Measurements from ENCODE around the gene AKR7A2.

DNA sequence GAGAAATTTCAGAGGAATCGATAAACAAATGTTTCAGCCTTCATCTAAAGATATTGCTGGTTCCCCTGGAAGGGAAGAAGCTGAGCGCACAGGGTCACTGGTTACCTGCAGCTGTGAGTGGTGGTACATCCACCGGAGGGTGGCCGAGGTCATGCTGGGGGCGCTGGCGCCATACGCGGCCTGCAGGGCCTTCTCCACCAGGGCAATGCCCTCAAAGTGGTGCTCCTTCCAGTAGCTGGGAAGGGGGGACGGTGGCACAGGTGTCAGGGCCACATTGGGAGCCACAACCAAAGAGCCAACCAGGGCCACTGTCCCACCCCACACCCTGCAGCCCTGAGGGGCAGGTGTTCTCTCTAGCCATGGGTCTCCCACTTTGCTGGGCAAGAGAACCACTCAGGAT is 28.1 kb downstream of the AKR7A2 start:
- TF ChIP-seq CTCF (optimal IDR thresholded peaks at IDR 0.05 in 1 of 3, IDR thresholded peaks at IDR 0.05 in 1 of 3, conservative IDR thresholded peaks at IDR 0.05 in 1 of 3; ENCODE audit: extremely low read depth in 1 of 3, insufficient read depth in 2 of 3, low read length in 3 of 3) (no peak), EZH2 (IDR thresholded peaks at IDR 0.05; ENCODE audit: low read length) (no peak)
